Measurements from ENCODE around the gene SLC25A51.
"Not testable (repeated sequence)": the region's sequence is repeated elsewhere in the genome, so short reads cannot be mapped to it uniquely, and the experiment has no call there.

SLC25A51 gene

GRCh38 chr9:37897665-37898064, 6.3 kb downstream of the SLC25A51 start:
- 97% methylated on average over 2 of the region's 2 CpGs for WGBS
- Histone ChIP-seq H3K36me3 (ENCODE audit: insufficient read depth, low read length) (peaks cover 56% of the 10 kb centered on the region), H3K27me3 (ENCODE audit: insufficient read depth, low read length) (no peaks in the 10 kb centered on the region), H3K4me1 (ENCODE audit: insufficient read depth, low read length) (peaks cover 5% of the 10 kb centered on the region; the same call in 1 of the 2 replicates), H3K4me3 (ENCODE audit: low read length) (no peak overlapping the region), H3K9ac (ENCODE audit: low read depth, low read length) (no peak overlapping the region), H3K27ac (ENCODE audit: low read depth, low read length) (no peak overlapping the region), H3K9me3 (ENCODE audit: insufficient read depth, low read depth, low read length) (no peaks in the 10 kb centered on the region)

GRCh38 chr9:37892063-37892462, 11.9 kb downstream of the SLC25A51 start:
- 94% methylated on average over 8 of the region's 8 CpGs for WGBS
- Histone ChIP-seq H3K27ac (ENCODE audit: low read depth, low read length) (no peak overlapping the region), H3K36me3 (ENCODE audit: insufficient read depth, low read length) (peaks cover 62% of the 10 kb centered on the region), H3K9ac (ENCODE audit: low read depth, low read length) (no peak overlapping the region), H3K27me3 (ENCODE audit: insufficient read depth, low read length) (no peaks in the 10 kb centered on the region), H3K9me3 (ENCODE audit: insufficient read depth, low read depth, low read length) (no peaks in the 10 kb centered on the region), H3K4me3 (ENCODE audit: low read length) (no peak overlapping the region), H3K4me1 (ENCODE audit: insufficient read depth, low read length) (no peaks in the 10 kb centered on the region)

- H3K36me3 ChIP-seq (ENCODE audit: insufficient read depth, low read length), result peaks cover 53% of the 10 kb centered on the region
- not testable (repeated sequence) for H3K4me1 ChIP-seq (ENCODE audit: insufficient read depth, low read length); H3K4me3 ChIP-seq (ENCODE audit: low read length); H3K27me3 ChIP-seq (ENCODE audit: insufficient read depth, low read length); H3K27ac ChIP-seq (ENCODE audit: low read depth, low read length); H3K9me3 ChIP-seq (ENCODE audit: insufficient read depth, low read depth, low read length); H3K9ac ChIP-seq (ENCODE audit: low read depth, low read length)
- 99% methylated on average over 11 of the region's 17 CpGs for WGBS
Measured at GRCh38 chr9:37891042-37891441, 12.9 kb downstream of the SLC25A51 start.

GRCh38 chr9:37889536-37889935, 14.4 kb downstream of the SLC25A51 start:
- H3K4me1 ChIP-seq (ENCODE audit: insufficient read depth, low read length), result no peaks in the 10 kb centered on the region
- H3K9ac ChIP-seq (ENCODE audit: low read depth, low read length), result no peak overlapping the region
- H3K27me3 ChIP-seq (ENCODE audit: insufficient read depth, low read length), result no peaks in the 10 kb centered on the region
- H3K4me3 ChIP-seq (ENCODE audit: low read length), result no peak overlapping the region
- H3K36me3 ChIP-seq (ENCODE audit: insufficient read depth, low read length), result peaks cover 39% of the 10 kb centered on the region
- H3K9me3 ChIP-seq (ENCODE audit: insufficient read depth, low read depth, low read length), result no peaks in the 10 kb centered on the region
- H3K27ac ChIP-seq (ENCODE audit: low read depth, low read length), result no peak overlapping the region

GRCh38 chr9:37887977-37888583, 15.8 kb downstream of the SLC25A51 start:
- not testable (repeated sequence) for H3K9ac ChIP-seq (ENCODE audit: low read depth, low read length); H3K27me3 ChIP-seq (ENCODE audit: insufficient read depth, low read length); H3K4me3 ChIP-seq (ENCODE audit: low read length); H3K27ac ChIP-seq (ENCODE audit: low read depth, low read length); H3K4me1 ChIP-seq (ENCODE audit: insufficient read depth, low read length); H3K9me3 ChIP-seq (ENCODE audit: insufficient read depth, low read depth, low read length)
- H3K36me3 ChIP-seq (ENCODE audit: insufficient read depth, low read length), result peaks cover 24% of the 10 kb centered on the region
- WGBS, result 92% methylated on average over 8 of the region's 11 CpGs

- Histone ChIP-seq H3K4me3 (ENCODE audit: low read length) (no peak overlapping the region), H3K36me3 (ENCODE audit: insufficient read depth, low read length) (peaks cover 2% of the 10 kb centered on the region; the same call in 1 of the 2 replicates), H3K9me3 (ENCODE audit: insufficient read depth, low read depth, low read length) (peaks cover 14% of the 10 kb centered on the region), H3K27ac (ENCODE audit: low read depth, low read length) (no peak overlapping the region), H3K4me1 (ENCODE audit: insufficient read depth, low read length) (no peaks in the 10 kb centered on the region), H3K9ac (ENCODE audit: low read depth, low read length) (no peak overlapping the region), H3K27me3 (ENCODE audit: insufficient read depth, low read length) (no peaks in the 10 kb centered on the region)
- WGBS, result 90% methylated on average over 2 of the region's 2 CpGs
Measured at GRCh38 chr9:37880916-37881479, 22.9 kb downstream of the SLC25A51 start.

GRCh38 chr9:37876376-37876775, 27.6 kb downstream of the SLC25A51 start:
- no peaks in the 10 kb centered on the region for H3K27me3 ChIP-seq (ENCODE audit: insufficient read depth, low read length)
- H3K9ac ChIP-seq (ENCODE audit: low read depth, low read length), result no peak overlapping the region
- 94% methylated on average over 1 of the region's 1 CpG for WGBS
- H3K36me3 ChIP-seq (ENCODE audit: insufficient read depth, low read length), result peaks cover 2% of the 10 kb centered on the region; the same call in 1 of the 2 replicates
- H3K9me3 ChIP-seq (ENCODE audit: insufficient read depth, low read depth, low read length), result peaks cover 14% of the 10 kb centered on the region
- no peak overlapping the region for H3K4me3 ChIP-seq (ENCODE audit: low read length)
- H3K27ac ChIP-seq (ENCODE audit: low read depth, low read length), result no peak overlapping the region
- H3K4me1 ChIP-seq (ENCODE audit: insufficient read depth, low read length), result no peaks in the 10 kb centered on the region

GRCh38 chr9:37873955-37874354, 30.0 kb downstream of the SLC25A51 start:
- Histone ChIP-seq H3K36me3 (ENCODE audit: insufficient read depth, low read length) (peaks cover 2% of the 10 kb centered on the region; the same call in 1 of the 2 replicates), H3K4me1 (ENCODE audit: insufficient read depth, low read length) (no peaks in the 10 kb centered on the region), H3K27ac (ENCODE audit: low read depth, low read length) (no peak overlapping the region), H3K9ac (ENCODE audit: low read depth, low read length) (no peak overlapping the region), H3K27me3 (ENCODE audit: insufficient read depth, low read length) (no peaks in the 10 kb centered on the region), H3K9me3 (ENCODE audit: insufficient read depth, low read depth, low read length) (peaks cover 14% of the 10 kb centered on the region), H3K4me3 (ENCODE audit: low read length) (no peak overlapping the region)
- WGBS, result 89% methylated on average over 2 of the region's 2 CpGs

GRCh38 chr9:37870799-37871176, 33.1 kb downstream of the SLC25A51 start:
- WGBS, result 88% methylated on average over 5 of the region's 5 CpGs
- Histone ChIP-seq H3K4me3 (ENCODE audit: low read length) (no peak overlapping the region), H3K27ac (ENCODE audit: low read depth, low read length) (no peak overlapping the region), H3K9me3 (ENCODE audit: insufficient read depth, low read depth, low read length) (no peaks in the 10 kb centered on the region), H3K4me1 (ENCODE audit: insufficient read depth, low read length) (no peaks in the 10 kb centered on the region), H3K36me3 (ENCODE audit: insufficient read depth, low read length) (no peaks in the 10 kb centered on the region), H3K27me3 (ENCODE audit: insufficient read depth, low read length) (no peaks in the 10 kb centered on the region), H3K9ac (ENCODE audit: low read depth, low read length) (no peak overlapping the region)

GRCh38 chr9:37870081-37870798, 33.7 kb downstream of the SLC25A51 start:
- no peaks in the 10 kb centered on the region for H3K4me1 ChIP-seq (ENCODE audit: insufficient read depth, low read length)
- H3K27ac ChIP-seq (ENCODE audit: low read depth, low read length), result no peak overlapping the region
- H3K4me3 ChIP-seq (ENCODE audit: low read length), result no peak overlapping the region
- 98% methylated on average over 5 of the region's 5 CpGs for WGBS
- H3K9me3 ChIP-seq (ENCODE audit: insufficient read depth, low read depth, low read length), result no peaks in the 10 kb centered on the region
- no peaks in the 10 kb centered on the region for H3K36me3 ChIP-seq (ENCODE audit: insufficient read depth, low read length)
- H3K27me3 ChIP-seq (ENCODE audit: insufficient read depth, low read length), result no peaks in the 10 kb centered on the region
- no peak overlapping the region for H3K9ac ChIP-seq (ENCODE audit: low read depth, low read length)

- H3K9ac ChIP-seq (ENCODE audit: low read depth, low read length), result no peak overlapping the region
- H3K4me3 ChIP-seq (ENCODE audit: low read length), result no peak overlapping the region
- no peaks in the 10 kb centered on the region for H3K9me3 ChIP-seq (ENCODE audit: insufficient read depth, low read depth, low read length)
- no peaks in the 10 kb centered on the region for H3K4me1 ChIP-seq (ENCODE audit: insufficient read depth, low read length)
- 74% methylated on average over 3 of the region's 3 CpGs for WGBS
- no peak overlapping the region for H3K27ac ChIP-seq (ENCODE audit: low read depth, low read length)
- no peaks in the 10 kb centered on the region for H3K27me3 ChIP-seq (ENCODE audit: insufficient read depth, low read length)
- H3K36me3 ChIP-seq (ENCODE audit: insufficient read depth, low read length), result peaks cover 38% of the 10 kb centered on the region
Measured at GRCh38 chr9:37862530-37862929, 41.4 kb downstream of the SLC25A51 start.

Data from HUES64 (cell line).